Mucosa of gallbladder (tissue), 1 donor: ENCODE measurements around the gene DYRK3. TPM values are rescaled to one million over a fixed set of nuclear protein-coding genes. Genes with fewer than 3 reads are reported as not detected.

Experiments
- total RNA-seq: library from RNA; stranded (reverse); gene quantifications from one replicate; pipeline ENCODE4 v1.2.1, GENCODE V29; 2021
- donor health status: DM: no; HTN: no; CAD: no.

Gene DYRK3
- total RNA-seq, 1 donor from 2014 or later, result 17.6 TPM

Other genes with a start within 250 kb of the DYRK3 start
- 11.7 TPM for gene IKBKE, start 165.1 kb upstream of the DYRK3 start, total RNA-seq
- gene RASSF5, start 128.0 kb upstream of the DYRK3 start, total RNA-seq, result 49.5 TPM
- gene EIF2D, start 23.1 kb upstream of the DYRK3 start, total RNA-seq, result 41.2 TPM
- gene MAPKAPK2, start 49.4 kb downstream of the DYRK3 start, total RNA-seq, result 168 TPM
- gene IL19, start 135.2 kb downstream of the DYRK3 start, total RNA-seq, result not detected
- 1.4 TPM for gene IL10, start 137.0 kb downstream of the DYRK3 start, total RNA-seq
- gene IL20, start 230.1 kb downstream of the DYRK3 start, total RNA-seq, result not detected